Measurements from ENCODE around the gene TSSK2. TPM values are rescaled to one million over a fixed set of nuclear protein-coding genes. Genes with fewer than 3 reads are reported as not detected.

The TSSK2 gene
- total and polyA plus RNA-seq, 2 of the 8 experiments (the other 6 are each of a cell fraction or from before 2014, with no cell fraction given): not detected

- Histone ChIP-seq H3K4ac (replicated peaks; ENCODE audit: insufficient read length, low read depth, low read length) (no peak overlapping the region), H3K27me3 (replicated peaks in 1 of 4; ENCODE audit: control insufficient read depth in 3 of 4, extremely low read depth in 1 of 4, insufficient read depth in 3 of 4, low read length in 3 of 4) (no peaks in the 10 kb centered on the region), H3K9me3 (ENCODE audit: insufficient read depth in 2 of 2, low read depth in 1 of 2, low read length in 1 of 2) (no peaks in the 10 kb centered on the region), H2BK120ac (replicated peaks; ENCODE audit: low read depth, low read length) (no peak overlapping the region), H3K27ac (ENCODE audit: low read depth, low read length) (no peak overlapping the region), H2BK5ac (ENCODE audit: low read depth, low read length) (no peak overlapping the region), H3K4me3 (ENCODE audit: extremely low read depth in 1 of 4, insufficient read depth in 2 of 4, low read depth in 3 of 4, low read length in 4 of 4) (no peak overlapping the region), H3K23me2 (ENCODE audit: low read depth, low read length) (no peaks in the 10 kb centered on the region; the same call in 1 of the 2 replicates), H4K8ac (ENCODE audit: extremely low read depth, insufficient read depth, low read length) (no peak overlapping the region), H3K9ac (replicated peaks in 1 of 4; ENCODE audit: extremely low read depth in 1 of 4, low read depth in 3 of 4, low read length in 3 of 4) (no peak overlapping the region), H3K79me1 (ENCODE audit: low read depth, low read length) (peaks cover 38% of the 10 kb centered on the region), H3K18ac (ENCODE audit: extremely low read depth, low read length) (no peak overlapping the region), H3K79me2 (ENCODE audit: control insufficient read depth in 1 of 2, insufficient read depth in 2 of 2, low read length in 2 of 2) (peaks cover 28 to 94% of the 10 kb centered on the region in 2 experiments), H2AFZ (ENCODE audit: low read length) (no peak overlapping the region), H4K91ac (replicated peaks; ENCODE audit: insufficient read length, low read length) (no peak overlapping the region), H3K4me1 (replicated peaks in 1 of 4; ENCODE audit: control insufficient read depth in 3 of 4, insufficient read depth in 4 of 4, low read length in 3 of 4) (peaks cover 5 to 7% (median 6%) of the 10 kb centered on the region in 4 experiments; a peak in 5 of 7 replicates), H4K5ac (ENCODE audit: insufficient read length, low read depth, low read length) (no peak overlapping the region), H2BK20ac (ENCODE audit: low read length) (no peak overlapping the region), H3K4me2 (ENCODE audit: insufficient read depth in 1 of 2, low read depth in 2 of 2, low read length in 2 of 2) (no peak overlapping the region), H2BK15ac (ENCODE audit: low read length) (no peak overlapping the region), H3K14ac (ENCODE audit: insufficient read length) (no peak overlapping the region), H3K23ac (ENCODE audit: insufficient read length) (no peak overlapping the region), H3K36me3 (ENCODE audit: control insufficient read depth in 2 of 4, insufficient read depth in 4 of 4, low read length in 3 of 4) (no peaks in the 10 kb centered on the region; a peak in 2 of 8 replicates), H3K56ac (replicated peaks; ENCODE audit: insufficient read length, low read depth, low read length) (no peak overlapping the region), H2BK12ac (ENCODE audit: low read depth, low read length) (no peak overlapping the region), H4K20me1 (replicated peaks in 1 of 2; ENCODE audit: control insufficient read depth in 1 of 2, insufficient read depth in 2 of 2, low read length in 2 of 2) (peaks cover 22 to 57% of the 10 kb centered on the region in 2 experiments), H2AK5ac (ENCODE audit: low read depth, low read length) (no peak overlapping the region)
- 92% methylated on average over 4 of the region's 4 CpGs; no CpG with 5 or more reads in 1 of the 2 experiments for WGBS, 2 experiments (ENCODE audit: extremely low coverage in 1 of 2, insufficient coverage in 1 of 2, insufficient read length in 1 of 2, insufficient replicate concordance in 2 of 2, low coverage in 1 of 2, low lambda C conversion rate in 2 of 2, missing lambda C conversion rate in 1 of 2)
- CTCF ChIA-PET (ENCODE audit: partially characterized antibody): interaction anchor here (0.8 to 2.5 kb wide), 12 partner anchors 9 to 162 kb away, joined by 3 to 11 read pairs (median 6); partner anchors contain the start of gene ESS2
- DNase-seq (ENCODE audit: low read depth in 1 of 2, low spot score in 2 of 2) (no peak), FAIRE-seq (no peak)
- POLR2A ChIA-PET (ENCODE audit: partially characterized antibody): interaction anchor here (0.8 to 1.9 kb wide), 3 partner anchors 15 to 364 kb away, joined by 3 to 4 read pairs (median 3); partner anchors contain the start of genes CDC45, TSSK2 and UFD1
- TF ChIP-seq CTCF (IDR thresholded peaks at IDR 0.05; ENCODE audit: control extremely low read depth in 1 of 3, insufficient read depth in 1 of 3, low read depth in 1 of 3, low read length in 3 of 3) (peak in 2 of 3 experiments; percentile 9 to 12; a peak in 2 of 4 replicates), BRCA1 (IDR thresholded peaks at IDR 0.05; ENCODE audit: low read depth, low read length) (no peak)
Observed at GRCh38 chr22:19115628-19116027, 15.5 kb upstream of the TSSK2 start.

Data from H1 (cell line).